H1 (cell line): ENCODE results near the gene ABI2. TPM values are rescaled to one million over a fixed set of nuclear protein-coding genes. Genes with fewer than 3 reads are reported as not detected.

Experiments used
- CTCF ChIA-PET: fragments of 300-600 bp; sonication (Branson Sonifier 250); formaldehyde crosslinking; loops from one replicate; lab custom pipeline; 2021; ENCODE audit not compliant: partially characterized antibody; lab: Charles Lee
- POLR2A ChIA-PET: fragments of 300-600 bp; sonication (Branson Sonifier 250); formaldehyde crosslinking; loops from one replicate; lab custom pipeline; 2021; ENCODE audit warnings: inconsistent platforms; ENCODE audit not compliant: partially characterized antibody; lab: Charles Lee
- DNase-seq, 2 experiments: peaks; one replicate each; pipeline versions ENCODE4 v3.0.0 to v3.0.0-alpha.2; 2010 to 2022; ENCODE audit warnings: low spot score in 2 of 2, low read depth in 1 of 2, mixed read lengths in 1 of 2
- FAIRE-seq: peaks from 2 replicates; lab custom pipeline; 2011; peaks lifted over from hg19 to GRCh38; lab: Jason Lieb, UNC
- H2AFZ ChIP-seq: 2 replicates; pipeline ENCODE4 v1.8.1; 2012; ENCODE audit warnings: low read length, inconsistent platforms
- H2AK5ac ChIP-seq: 2 replicates; pipeline ENCODE4 v1.6.1; 2013; ENCODE audit warnings: low read depth, low read length
- H2BK120ac ChIP-seq: replicated peaks from 2 replicates; pipeline ENCODE3; 2013; ENCODE audit warnings: low read depth, low read length, inconsistent platforms
- H2BK12ac ChIP-seq: 2 replicates; pipeline ENCODE4 v1.6.1; 2013; ENCODE audit warnings: low read depth, low read length
- H2BK15ac ChIP-seq: 2 replicates; pipeline ENCODE4 v1.6.1; 2013; ENCODE audit warnings: low read length
- H2BK20ac ChIP-seq: 2 replicates; pipeline ENCODE4 v1.6.1; 2013; ENCODE audit warnings: low read length
- H2BK5ac ChIP-seq: 2 replicates; pipeline ENCODE4 v1.6.1; 2013; ENCODE audit warnings: low read depth, low read length
- H3K14ac ChIP-seq: 2 replicates; pipeline ENCODE4 v1.6.1; 2013; ENCODE audit warnings: inconsistent platforms; ENCODE audit not compliant: insufficient read length
- H3K18ac ChIP-seq: 2 replicates; pipeline ENCODE4 v1.6.1; 2013; ENCODE audit warnings: low read length; ENCODE audit errors: extremely low read depth
- H3K23ac ChIP-seq: 2 replicates; pipeline ENCODE4 v1.6.1; 2013; ENCODE audit warnings: inconsistent platforms; ENCODE audit not compliant: insufficient read length
- H3K23me2 ChIP-seq: 2 replicates; pipeline ENCODE4 v1.6.1; 2013; ENCODE audit warnings: low read depth, low read length
- H3K27ac ChIP-seq: 2 replicates; pipeline ENCODE4 v1.6.1; 2011; ENCODE audit warnings: low read depth, low read length, inconsistent platforms
- H3K27me3 ChIP-seq, 4 experiments: replicated peaks in 1 of 4; 1 replicate in 1 of 4; 2 replicates in 3 of 4; pipeline versions ENCODE4 v1.6.1 to v1.8.1; 2011 to 2013; ENCODE audit warnings: low read length in 3 of 4, mild to moderate bottlenecking in 3 of 4, inconsistent platforms in 2 of 4, mixed read lengths in 2 of 4, moderate library complexity in 1 of 4; ENCODE audit not compliant: control insufficient read depth in 3 of 4, insufficient read depth in 3 of 4; ENCODE audit errors: extremely low read depth in 1 of 4
- H3K36me3 ChIP-seq, 4 experiments: 2 replicates each; pipeline versions ENCODE4 v1.6.1 to v1.8.1; 2011 to 2013; ENCODE audit warnings: mild to moderate bottlenecking in 4 of 4, low read length in 3 of 4, moderate library complexity in 2 of 4, control low read depth in 1 of 4, inconsistent platforms in 1 of 4; ENCODE audit not compliant: insufficient read depth in 4 of 4, control insufficient read depth in 2 of 4
- H3K4ac ChIP-seq: replicated peaks from 2 replicates; pipeline ENCODE3; 2013; ENCODE audit warnings: low read length, low read depth, mixed read lengths, inconsistent platforms; ENCODE audit not compliant: insufficient read length
- H3K4me1 ChIP-seq, 4 experiments: replicated peaks in 1 of 4; 1 replicate in 1 of 4; 2 replicates in 3 of 4; pipeline versions ENCODE4 v1.6.1 to v1.8.1; 2011 to 2013; ENCODE audit warnings: low read length in 3 of 4, inconsistent platforms in 2 of 4, mixed read lengths in 1 of 4; ENCODE audit not compliant: insufficient read depth in 4 of 4, control insufficient read depth in 3 of 4
- H3K4me2 ChIP-seq, 2 experiments: 2 replicates each; pipeline versions ENCODE4 v1.6.1 to v1.8.1; 2011 to 2013; ENCODE audit warnings: low read depth in 2 of 2, low read length in 2 of 2, control low read depth in 1 of 2, inconsistent platforms in 1 of 2, mild to moderate bottlenecking in 1 of 2; ENCODE audit not compliant: insufficient read depth in 1 of 2
- H3K4me3 ChIP-seq, 4 experiments: fragments of 200-600, 300-600 bp in 1 of 4; sonication (generic), shearing (Covaris generic), sonication (Bioruptor Twin) in 1 of 4; 2 replicates each; pipeline versions ENCODE4 v1.5.1 to v1.8.1; 2011 to 2016; ENCODE audit warnings: low read length in 4 of 4, low read depth in 3 of 4, control low read depth in 2 of 4, inconsistent platforms in 2 of 4, mild to moderate bottlenecking in 2 of 4, mixed read lengths in 1 of 4, moderate library complexity in 1 of 4; ENCODE audit not compliant: insufficient read depth in 2 of 4; ENCODE audit errors: extremely low read depth in 1 of 4
- H3K56ac ChIP-seq: replicated peaks from 2 replicates; pipeline ENCODE3; 2013; ENCODE audit warnings: low read depth, mild to moderate bottlenecking, mixed read lengths, low read length, inconsistent platforms; ENCODE audit not compliant: insufficient read length
- H3K79me1 ChIP-seq: 2 replicates; pipeline ENCODE4 v1.6.1; 2013; ENCODE audit warnings: low read depth, low read length, control low read depth
- H3K79me2 ChIP-seq, 2 experiments: 2 replicates each; pipeline versions ENCODE4 v1.6.1 to v1.8.1; 2012 to 2013; ENCODE audit warnings: low read length in 2 of 2, mild to moderate bottlenecking in 2 of 2, inconsistent platforms in 1 of 2; ENCODE audit not compliant: insufficient read depth in 2 of 2, control insufficient read depth in 1 of 2
- H3K9ac ChIP-seq, 4 experiments: replicated peaks in 1 of 4; 1 replicate in 1 of 4; 2 replicates in 3 of 4; pipeline versions ENCODE4 v1.6.1 to v1.8.1; 2011 to 2013; ENCODE audit warnings: low read depth in 3 of 4, low read length in 3 of 4, control low read depth in 2 of 4, mild to moderate bottlenecking in 2 of 4, moderate library complexity in 2 of 4, inconsistent platforms in 1 of 4; ENCODE audit errors: extremely low read depth in 1 of 4
- H3K9me3 ChIP-seq, 2 experiments: 2 replicates each; pipeline versions ENCODE4 v1.6.1 to v1.8.1; 2012 to 2013; ENCODE audit warnings: mild to moderate bottlenecking in 2 of 2, moderate library complexity in 2 of 2, control low read depth in 1 of 2, inconsistent platforms in 1 of 2, low read depth in 1 of 2, low read length in 1 of 2, mixed read lengths in 1 of 2; ENCODE audit not compliant: insufficient read depth in 2 of 2
- H4K20me1 ChIP-seq, 2 experiments: replicated peaks in 1 of 2; 2 replicates each; pipeline versions ENCODE3 to v1.8.1; 2011 to 2013; ENCODE audit warnings: inconsistent platforms in 2 of 2, low read length in 2 of 2, mild to moderate bottlenecking in 1 of 2; ENCODE audit not compliant: insufficient read depth in 2 of 2, control insufficient read depth in 1 of 2
- H4K5ac ChIP-seq: 2 replicates; pipeline ENCODE4 v1.6.1; 2013; ENCODE audit warnings: low read length, low read depth, mixed read lengths, inconsistent platforms; ENCODE audit not compliant: insufficient read length
- H4K8ac ChIP-seq: 2 replicates; pipeline ENCODE4 v1.8.0; 2013; ENCODE audit warnings: mild to moderate bottlenecking, moderate library complexity, low read length, inconsistent platforms; ENCODE audit not compliant: insufficient read depth; ENCODE audit errors: extremely low read depth
- H4K91ac ChIP-seq: replicated peaks from 2 replicates; pipeline ENCODE3; 2013; ENCODE audit warnings: low read length, mixed read lengths, inconsistent platforms; ENCODE audit not compliant: insufficient read length
- BCL11A ChIP-seq, 2 experiments: IDR thresholded peaks; one replicate each; pipeline ENCODE4 v1.6.1; 2011; ENCODE audit warnings: low read depth in 2 of 2, low read length in 2 of 2, mild to moderate bottlenecking in 2 of 2
- CBX5 ChIP-seq: fragments of 300-800, 300-1000 bp; sonication (generic); IDR thresholded peaks from 2 replicates; pipeline ENCODE4 v1.7.1; 2016; ENCODE audit warnings: antibody characterized with exemption, low read length, low read depth
- CBX8 ChIP-seq: fragments of 300-800, 300-1000 bp; sonication (generic); IDR thresholded peaks from 2 replicates; pipeline ENCODE4 v1.7.1; 2016; ENCODE audit warnings: low read depth, low read length, borderline replicate concordance
- EP300 ChIP-seq, 2 experiments: IDR thresholded peaks; 1 replicate in 1 of 2; 2 replicates in 1 of 2; pipeline ENCODE4 v1.6.1; 2011 to 2012; ENCODE audit warnings: low read depth in 2 of 2, low read length in 2 of 2, mild to moderate bottlenecking in 2 of 2, borderline replicate concordance in 1 of 2, inconsistent platforms in 1 of 2, moderate library complexity in 1 of 2
- GTF2F1 ChIP-seq: IDR thresholded peaks from 2 replicates; pipeline ENCODE4 v1.6.1; 2012; ENCODE audit warnings: low read depth, low read length, improper control_type of control experiment, borderline replicate concordance
- JUND ChIP-seq: IDR thresholded peaks from 2 replicates; pipeline ENCODE4 v1.6.1; 2011; ENCODE audit warnings: mild to moderate bottlenecking, improper control_type of control experiment, low read length
- KDM1A ChIP-seq: fragments of 200-600, 300-600 bp; sonication (generic); IDR thresholded peaks from 2 replicates; pipeline ENCODE4 v1.7.1; 2016; ENCODE audit warnings: mild to moderate bottlenecking, low read length, borderline replicate concordance
- NANOG ChIP-seq: IDR thresholded peaks from 2 replicates; pipeline ENCODE4 v1.6.1; 2011; ENCODE audit warnings: low read length, low read depth, mild to moderate bottlenecking, inconsistent platforms; ENCODE audit not compliant: insufficient read depth, poor library complexity, severe bottlenecking
- RXRA ChIP-seq: IDR thresholded peaks from 2 replicates; pipeline ENCODE4 v1.6.1; 2011; ENCODE audit warnings: low read depth, mild to moderate bottlenecking, low read length, moderate library complexity; ENCODE audit not compliant: insufficient read depth
- SIN3A ChIP-seq, 2 experiments: IDR thresholded peaks in 1 of 2; conservative IDR thresholded peaks in 1 of 2; 2 replicates each; pipeline ENCODE4 v1.6.1; 2011 to 2012; ENCODE audit warnings: low read length in 2 of 2, improper control_type of control experiment in 1 of 2, low read depth in 1 of 2, mild to moderate bottlenecking in 1 of 2
- SIRT6 ChIP-seq: IDR thresholded peaks from one replicate; pipeline ENCODE4 v1.7.1; 2012; ENCODE audit warnings: low read length, inconsistent platforms
- WGBS, 2 experiments: shearing (Covaris generic) in 1 of 2; methylation state at CpG; one replicate each; pipeline versions ENCODE4 v1.1.6 to v1.1.7; 2013 to 2015; ENCODE audit warnings: low lambda C conversion rate in 2 of 2, mixed read lengths in 2 of 2, inconsistent platforms in 1 of 2, low coverage in 1 of 2, missing lambda C conversion rate in 1 of 2; ENCODE audit not compliant: insufficient replicate concordance in 2 of 2, insufficient coverage in 1 of 2, insufficient read length in 1 of 2; ENCODE audit errors: extremely low coverage in 1 of 2, missing lambda C conversion rate in 1 of 2; 5-methylcytosine and 5-hydroxymethylcytosine counted together
- polyA plus RNA-seq, 7 experiments: library from polyadenylated mRNA; depleted of rRNA in 3 of 7; stranded (reverse) in 5 of 7; unstranded in 2 of 7; fragments of >200 nt in 5 of 7; fragments of 200-250 nt in 2 of 7; gene quantifications; 1 replicate in 5 of 7; 2 replicates in 1 of 7; 4 replicates in 1 of 7; pipeline versions ENCODE4 v1.2.1 to v1.2.3, GENCODE V29; 2011 to 2013; ENCODE audit warnings: missing spikeins in 2 of 7, mixed read lengths in 2 of 7
- total RNA-seq: library from RNA; stranded (reverse); fragmentation: NEBNext Ultra II Directional; extraction: Animal tissue kit (Norgen Biotek cat#: 25700); gene quantifications from 2 replicates; pipeline ENCODE4 v1.2.1, GENCODE V29; 2021

The ABI2 gene
- total and polyA plus RNA-seq, 2 of the 8 experiments (the other 6 are each of a cell fraction or from before 2014, with no cell fraction given) = 62.3 to 118 TPM

DNA sequence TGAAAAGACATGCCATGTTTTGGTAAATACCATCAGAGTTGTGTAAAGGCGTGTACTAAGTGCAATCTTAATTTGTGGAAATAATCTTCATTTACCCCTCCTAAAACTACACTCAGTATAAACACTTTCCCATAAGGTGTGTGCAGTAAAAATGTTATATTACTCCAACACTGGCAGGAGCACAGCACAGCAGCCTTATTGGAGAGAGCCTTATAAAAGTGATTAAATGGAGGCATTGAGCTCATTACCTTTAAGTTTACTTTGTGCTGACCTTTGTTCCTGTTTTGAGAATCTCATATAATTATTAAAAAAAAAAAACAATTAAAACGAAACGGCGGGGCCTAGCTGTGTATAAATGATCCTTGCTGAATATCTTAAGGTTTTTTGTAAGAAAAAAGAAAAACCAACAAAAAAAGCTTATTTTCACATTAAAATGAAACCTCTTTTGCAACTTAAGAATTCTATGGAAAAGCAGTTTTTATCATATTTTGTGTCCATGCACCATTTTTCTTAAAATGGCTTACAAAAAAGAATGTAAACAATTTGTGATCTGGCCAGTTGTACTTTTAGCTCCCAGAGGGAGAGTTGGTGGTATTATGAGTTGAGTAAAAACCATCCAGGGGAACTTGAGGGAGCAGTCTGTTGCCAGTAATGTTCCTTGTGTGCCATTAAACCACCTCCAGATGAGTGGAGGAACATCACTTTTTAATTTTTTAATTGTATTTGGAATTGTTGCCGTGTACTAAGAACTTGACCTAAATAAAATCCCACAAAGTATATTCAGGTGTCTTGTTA is 103.4 kb downstream of the ABI2 start:
- no peak overlapping the region for H3K18ac ChIP-seq
- H4K5ac ChIP-seq = no peak overlapping the region
- 92% methylated on average over 5 of the region's 5 CpGs; no CpG with 5 or more reads in 1 of the 2 experiments for WGBS, 2 experiments
- H2BK20ac ChIP-seq = no peak overlapping the region
- H3K4me2 ChIP-seq = no peak overlapping the region
- peaks cover 0 to 4% of the 10 kb centered on the region in 2 experiments for H4K20me1 ChIP-seq
- no peak overlapping the region for H4K8ac ChIP-seq
- no peak overlapping the region for H2BK12ac ChIP-seq
- no peak overlapping the region for H3K9ac ChIP-seq
- no peak overlapping the region for H2AK5ac ChIP-seq
- H3K27ac ChIP-seq = no peak overlapping the region
- peaks cover 5 to 30% (median 17%) of the 10 kb centered on the region in 4 experiments; a peak in 7 of 8 replicates for H3K36me3 ChIP-seq
- FAIRE-seq (peak; percentile 32), DNase-seq (no peak)
- no peak overlapping the region for H4K91ac ChIP-seq
- POLR2A ChIA-PET = interaction anchor here (1.5 to 1.7 kb wide), 2 partner anchors 8 to 15 kb away, joined by 3 to 4 read pairs; no protein-coding TSS in a partner anchor
- no peak overlapping the region for H2AFZ ChIP-seq
- CTCF ChIA-PET = interaction anchor here (0.9 kb wide), 1 partner anchor 385 kb away, joined by 4 read pairs; no protein-coding TSS in a partner anchor
- no peaks in the 10 kb centered on the region for H3K79me1 ChIP-seq
- H2BK120ac ChIP-seq = no peak overlapping the region
- no peaks in the 10 kb centered on the region for H3K79me2 ChIP-seq
- no peak overlapping the region for H2BK15ac ChIP-seq
- no peak overlapping the region for H3K4ac ChIP-seq
- no peak overlapping the region for H3K14ac ChIP-seq
- no peak overlapping the region for H3K23ac ChIP-seq
- no peaks in the 10 kb centered on the region for H3K27me3 ChIP-seq
- H3K4me1 ChIP-seq = no peaks in the 10 kb centered on the region
- no peak overlapping the region for H3K4me3 ChIP-seq
- H3K56ac ChIP-seq = no peak overlapping the region
- H3K9me3 ChIP-seq = no peaks in the 10 kb centered on the region
- no peak overlapping the region for H2BK5ac ChIP-seq
- H3K23me2 ChIP-seq = no peaks in the 10 kb centered on the region
- TF ChIP-seq SIRT6 (no peak), KDM1A (no peak), JUND (no peak), GTF2F1 (no peak), EP300 (IDR thresholded peaks at IDR 0.05; ENCODE audit: borderline replicate concordance in 1 of 2, low read depth in 2 of 2, low read length in 2 of 2) (no peak), RXRA (no peak), NANOG (no peak), BCL11A (IDR thresholded peaks at IDR 0.05; ENCODE audit: low read depth in 2 of 2, low read length in 2 of 2) (no peak), CBX8 (no peak), SIN3A (conservative IDR thresholded peaks at IDR 0.05 in 1 of 2, IDR thresholded peaks at IDR 0.05 in 1 of 2; ENCODE audit: low read depth in 1 of 2, low read length in 2 of 2) (no peak), CBX5 (no peak)
